ENCODE measurements around the gene PRM2. TPM values are rescaled to one million over a fixed set of nuclear protein-coding genes. Genes with fewer than 3 reads are reported as not detected.
A peak's percentile ranks its signal among the peaks of the same experiment; 100 is the strongest.

Gene PRM2
- total and polyA plus RNA-seq, 2 experiments from 2014 or later, result not detected

GRCh38 chr16:11252482-11252931 lies 23.8 kb downstream of the PRM2 start:
- WGBS, 2 experiments (ENCODE audit: low coverage in 1 of 2, low lambda C conversion rate in 2 of 2, missing lambda C conversion rate in 2 of 2), result 93 to 95% methylated on average over 8 of the region's 8 CpGs
- no peak for TF ChIP-seq EZH2 (IDR thresholded peaks at IDR 0.05; ENCODE audit: insufficient read depth, poor library complexity, severe bottlenecking)
- TF ChIP-seq EZH2phosphoT487 (IDR thresholded peaks at IDR 0.05; ENCODE audit: insufficient read depth, low read depth), result no peak
- Histone ChIP-seq H3K4me1 (ENCODE audit: insufficient read depth) (peaks cover 4% of the 10 kb centered on the region; the same call in 1 of the 2 replicates), H3K27me3 (replicated peaks; ENCODE audit: insufficient read depth) (no peaks in the 10 kb centered on the region), H3K9me2 (ENCODE audit: insufficient read depth) (no peaks in the 10 kb centered on the region), H3K79me2 (ENCODE audit: insufficient read depth) (no peaks in the 10 kb centered on the region), H3K9me3 (ENCODE audit: low read depth) (no peaks in the 10 kb centered on the region), H3K4me3 (no peak overlapping the region), H3K4me2 (ENCODE audit: unreplicated experiment) (no peak overlapping the region), H4K20me1 (ENCODE audit: insufficient read depth) (no peaks in the 10 kb centered on the region), H3F3A (ENCODE audit: insufficient read depth) (peaks cover 8% of the 10 kb centered on the region), H2AFZ (no peak overlapping the region), H3K27ac (no peak overlapping the region), H3K9ac (no peak overlapping the region), H3K36me3 (ENCODE audit: low read depth) (no peaks in the 10 kb centered on the region)
- DNase-seq, result no peak
- in situ Hi-C loops (cut with MboI), result loop anchor here (10.0 kb wide), 1 partner anchor 288 kb away; no protein-coding TSS in a partner anchor

- Histone ChIP-seq H3K9ac (no peak overlapping the region), H3K36me3 (ENCODE audit: low read depth) (no peaks in the 10 kb centered on the region), H3F3A (ENCODE audit: insufficient read depth) (peaks cover 8% of the 10 kb centered on the region), H4K20me1 (ENCODE audit: insufficient read depth) (no peaks in the 10 kb centered on the region), H3K79me2 (ENCODE audit: insufficient read depth) (no peaks in the 10 kb centered on the region), H3K4me2 (ENCODE audit: unreplicated experiment) (no peak overlapping the region), H3K4me3 (no peak overlapping the region), H3K27me3 (replicated peaks; ENCODE audit: insufficient read depth) (no peaks in the 10 kb centered on the region), H3K4me1 (ENCODE audit: insufficient read depth) (0 out of 2 replicates have a peak, but pooled peaks cover under 1% of the 10 kb centered on the region), H2AFZ (no peak overlapping the region), H3K9me3 (ENCODE audit: low read depth) (no peaks in the 10 kb centered on the region), H3K9me2 (ENCODE audit: insufficient read depth) (no peaks in the 10 kb centered on the region), H3K27ac (no peak overlapping the region)
- in situ Hi-C loops (cut with MboI), result loop anchor here (10.0 kb wide), 1 partner anchor 287 kb away; no protein-coding TSS in a partner anchor
- 84 to 88% methylated on average over 17 to 18 of the region's 18 CpGs for WGBS, 2 experiments (ENCODE audit: low coverage in 1 of 2, low lambda C conversion rate in 2 of 2, missing lambda C conversion rate in 2 of 2)
- peak; percentile 57 for DNase-seq
- TF ChIP-seq EZH2 (IDR thresholded peaks at IDR 0.05; ENCODE audit: insufficient read depth, poor library complexity, severe bottlenecking), result no peak
- TF ChIP-seq EZH2phosphoT487 (IDR thresholded peaks at IDR 0.05; ENCODE audit: insufficient read depth, low read depth), result no peak
These were observed 24.5 kb downstream of the PRM2 start for GRCh38 chr16:11251525-11252481.

GRCh38 chr16:11250786-11251524 lies 25.3 kb downstream of the PRM2 start:
- peaks cover 8% of the 10 kb centered on the region for H3F3A ChIP-seq (ENCODE audit: insufficient read depth)
- in situ Hi-C loops (cut with MboI), result loop anchor here (10.0 kb wide), 1 partner anchor 286 kb away; no protein-coding TSS in a partner anchor
- no peak overlapping the region for H3K4me3 ChIP-seq
- no peaks in the 10 kb centered on the region for H3K9me2 ChIP-seq (ENCODE audit: insufficient read depth)
- H3K9ac ChIP-seq, result no peak overlapping the region
- H3K4me1 ChIP-seq (ENCODE audit: insufficient read depth), result no peaks in the 10 kb centered on the region
- no peak overlapping the region for H3K4me2 ChIP-seq (ENCODE audit: unreplicated experiment)
- H3K9me3 ChIP-seq (ENCODE audit: low read depth), result no peaks in the 10 kb centered on the region
- no peaks in the 10 kb centered on the region for H4K20me1 ChIP-seq (ENCODE audit: insufficient read depth)
- no peaks in the 10 kb centered on the region for H3K79me2 ChIP-seq (ENCODE audit: insufficient read depth)
- H2AFZ ChIP-seq, result no peak overlapping the region
- 91 to 96% methylated on average over 10 of the region's 10 CpGs for WGBS, 2 experiments (ENCODE audit: low coverage in 1 of 2, low lambda C conversion rate in 2 of 2, missing lambda C conversion rate in 2 of 2)
- TF ChIP-seq EZH2phosphoT487 (IDR thresholded peaks at IDR 0.05; ENCODE audit: insufficient read depth, low read depth), result no peak
- TF ChIP-seq EZH2 (IDR thresholded peaks at IDR 0.05; ENCODE audit: insufficient read depth, poor library complexity, severe bottlenecking), result no peak
- no peak overlapping the region for H3K27ac ChIP-seq
- DNase-seq, result no peak
- H3K36me3 ChIP-seq (ENCODE audit: low read depth), result no peaks in the 10 kb centered on the region
- no peaks in the 10 kb centered on the region for H3K27me3 ChIP-seq (replicated peaks; ENCODE audit: insufficient read depth)

- in situ Hi-C loops (cut with MboI), result loop anchor here (10.0 kb wide), 1 partner anchor 285 kb away; no protein-coding TSS in a partner anchor
- no peaks in the 10 kb centered on the region for H4K20me1 ChIP-seq (ENCODE audit: insufficient read depth)
- H3K9ac ChIP-seq, result no peak overlapping the region
- no peaks in the 10 kb centered on the region for H3K4me1 ChIP-seq (ENCODE audit: insufficient read depth)
- peaks cover 8% of the 10 kb centered on the region for H3F3A ChIP-seq (ENCODE audit: insufficient read depth)
- H3K79me2 ChIP-seq (ENCODE audit: insufficient read depth), result no peaks in the 10 kb centered on the region
- no peak overlapping the region for H2AFZ ChIP-seq
- TF ChIP-seq EZH2phosphoT487 (IDR thresholded peaks at IDR 0.05; ENCODE audit: insufficient read depth, low read depth), result no peak
- TF ChIP-seq EZH2 (IDR thresholded peaks at IDR 0.05; ENCODE audit: insufficient read depth, poor library complexity, severe bottlenecking), result no peak
- no peak overlapping the region for H3K4me3 ChIP-seq
- no peaks in the 10 kb centered on the region for H3K9me2 ChIP-seq (ENCODE audit: insufficient read depth)
- H3K27ac ChIP-seq, result no peak overlapping the region
- no peaks in the 10 kb centered on the region for H3K27me3 ChIP-seq (replicated peaks; ENCODE audit: insufficient read depth)
- H3K9me3 ChIP-seq (ENCODE audit: low read depth), result no peaks in the 10 kb centered on the region
- no peak overlapping the region for H3K4me2 ChIP-seq (ENCODE audit: unreplicated experiment)
- 68 to 70% methylated on average over 16 of the region's 16 CpGs for WGBS, 2 experiments (ENCODE audit: low coverage in 1 of 2, low lambda C conversion rate in 2 of 2, missing lambda C conversion rate in 2 of 2)
- H3K36me3 ChIP-seq (ENCODE audit: low read depth), result no peaks in the 10 kb centered on the region
- DNase-seq, result no peak
These were observed 26.0 kb downstream of the PRM2 start for GRCh38 chr16:11250091-11250785.

Data from GM23248 (cell line).